GM21786 (cell line): ENCODE measurements around the gene INPP5B.
"Not testable (repeated sequence)": the region's sequence is repeated elsewhere in the genome, so short reads cannot be mapped to it uniquely, and the experiment has no call there.

Experiments used
- ATAC-seq: cut with Tn5 transposase; IDR thresholded peaks from one replicate; pipeline ENCODE4 v1.9.1; 2021; ENCODE audit not compliant: unreplicated experiment

INPP5B gene

GRCh38 chr1:37915476-37916093, 31.3 kb downstream of the INPP5B start:
- ATAC-seq: no peak

- no peak for ATAC-seq
Measured at GRCh38 chr1:37914719-37915475, 32.0 kb downstream of the INPP5B start.

GRCh38 chr1:37911478-37911877, 35.4 kb downstream of the INPP5B start:
- not testable (repeated sequence) for ATAC-seq

GRCh38 chr1:37910886-37911285, 36.0 kb downstream of the INPP5B start:
- not testable (repeated sequence) for ATAC-seq

- ATAC-seq: not testable (repeated sequence)
Measured at GRCh38 chr1:37908531-37908930, 38.3 kb downstream of the INPP5B start.

GRCh38 chr1:37907416-37908125, 39.3 kb downstream of the INPP5B start:
- ATAC-seq: not testable (repeated sequence)

- not testable (repeated sequence) for ATAC-seq
Measured at GRCh38 chr1:37906591-37906990, 40.3 kb downstream of the INPP5B start.

- no peak for ATAC-seq
Measured at GRCh38 chr1:37905727-37906126, 41.1 kb downstream of the INPP5B start.

- ATAC-seq: not testable (repeated sequence)
Measured at GRCh38 chr1:37903921-37904320, 42.9 kb downstream of the INPP5B start.

GRCh38 chr1:37902983-37903382, 43.9 kb downstream of the INPP5B start:
- no peak for ATAC-seq

GRCh38 chr1:37901893-37902225, 45.0 kb downstream of the INPP5B start:
- ATAC-seq: no peak

GRCh38 chr1:37901191-37901892, 45.5 kb downstream of the INPP5B start:
- no peak for ATAC-seq

- not testable (repeated sequence) for ATAC-seq
Measured at GRCh38 chr1:37897563-37897962, 49.3 kb downstream of the INPP5B start.

GRCh38 chr1:37893673-37894072, 53.2 kb downstream of the INPP5B start:
- ATAC-seq: no peak

- ATAC-seq: no peak
Measured at GRCh38 chr1:37892151-37893047, 54.5 kb downstream of the INPP5B start.

GRCh38 chr1:37890378-37891014, 56.4 kb downstream of the INPP5B start:
- no peak for ATAC-seq

- ATAC-seq: no peak
Measured at GRCh38 chr1:37888022-37888700, 58.7 kb downstream of the INPP5B start.

GRCh38 chr1:37884145-37884544, 62.7 kb downstream of the INPP5B start:
- ATAC-seq: no peak

GRCh38 chr1:37883671-37884070, 63.2 kb downstream of the INPP5B start:
- no peak for ATAC-seq
